Astrocyte of the spinal cord (primary cell): ENCODE measurements around the gene MRPL9.
A peak's percentile ranks its signal among the peaks of the same experiment; 100 is the strongest.

Experiments
- DNase-seq: peaks from one replicate; pipeline ENCODE4 v3.0.0; 2011; ENCODE audit warnings: low read depth, low spot score
- H3K4me3 ChIP-seq: 2 replicates; pipeline ENCODE4 v1.5.1; 2011; ENCODE audit warnings: low read depth, mild to moderate bottlenecking, low read length, moderate library complexity
- CTCF ChIP-seq: IDR thresholded peaks from 2 replicates; pipeline ENCODE4 v1.5.1; 2012; ENCODE audit warnings: low read depth, mild to moderate bottlenecking, low read length, inconsistent platforms
- in situ Hi-C: cut with HindIII; loops from 2 replicates; pipeline ENCODE4 v1.10.0; 2017; ENCODE audit warnings: low sequenced_read_pairs

Gene MRPL9

DNA sequence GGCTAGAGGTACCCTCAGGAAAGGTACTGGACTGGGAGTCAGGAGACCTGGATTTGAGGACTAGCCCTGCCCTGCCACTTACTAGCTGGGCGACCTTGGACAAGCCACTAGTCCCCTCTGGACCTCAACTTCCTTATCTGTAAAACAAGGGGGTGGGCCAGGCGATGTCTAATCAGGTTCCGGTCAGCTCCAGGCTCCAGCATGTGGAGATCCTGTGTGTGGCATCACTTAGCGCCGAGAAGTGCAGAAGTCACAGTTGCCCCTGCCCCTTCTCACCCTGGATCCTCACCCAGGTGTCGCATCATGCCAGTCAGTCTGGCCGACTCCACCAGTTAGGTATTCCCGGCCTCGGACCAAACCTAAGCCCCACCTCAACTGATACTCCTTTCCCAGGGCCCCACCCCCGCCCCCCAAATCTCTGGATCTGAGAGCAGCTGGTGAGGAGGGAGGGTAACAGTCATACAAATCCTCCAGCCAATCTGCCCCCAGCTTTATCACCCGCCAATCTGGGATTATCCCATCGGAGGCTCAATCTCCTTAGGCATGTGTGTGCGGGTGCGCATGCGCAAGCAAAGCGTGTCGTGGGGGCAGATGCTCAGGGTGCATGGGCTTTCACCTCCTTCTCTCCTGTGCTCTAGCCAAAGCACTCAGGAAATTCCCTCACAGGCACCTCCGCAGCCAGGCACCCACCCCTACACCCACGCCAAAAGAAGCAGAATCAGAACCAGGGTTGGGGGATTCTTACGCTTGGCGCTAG, 52.1 kb downstream of the MRPL9 start:
- in situ Hi-C loops = no loop called here
- no peak for DNase-seq
- H3K4me3 ChIP-seq = no peak overlapping the region
- no peak for TF ChIP-seq CTCF

- peak; percentile 20 for DNase-seq
- TF ChIP-seq CTCF = no peak
- in situ Hi-C loops = no loop called here
- no peak overlapping the region for H3K4me3 ChIP-seq
Measured at GRCh38 chr1:151710187-151710840, 53.0 kb downstream of the MRPL9 start.
